T47D (cell line): ENCODE data around the gene CLPTM1.
"Not testable (repeated sequence)": the region's sequence is repeated elsewhere in the genome, so short reads cannot be mapped to it uniquely, and the experiment has no call there.

ENCODE experiments used
- DNase-seq, 2 experiments: peaks; one replicate each; pipeline versions ENCODE4 v3.0.0 to v3.0.0-alpha.2; 2011 to 2012; ENCODE audit warnings: low read depth in 1 of 2, low spot score in 1 of 2
- JUND ChIP-seq: IDR thresholded peaks from 2 replicates; pipeline ENCODE4 v1.6.1; 2012; ENCODE audit warnings: low read depth
- in situ Hi-C: cut with HindIII; loops from 2 replicates; pipeline ENCODE4 v1.10.0; 2016; ENCODE audit warnings: low sequenced_read_pairs, low pct_unique_long_range_greater_than_20kb

CLPTM1 gene

DNA sequence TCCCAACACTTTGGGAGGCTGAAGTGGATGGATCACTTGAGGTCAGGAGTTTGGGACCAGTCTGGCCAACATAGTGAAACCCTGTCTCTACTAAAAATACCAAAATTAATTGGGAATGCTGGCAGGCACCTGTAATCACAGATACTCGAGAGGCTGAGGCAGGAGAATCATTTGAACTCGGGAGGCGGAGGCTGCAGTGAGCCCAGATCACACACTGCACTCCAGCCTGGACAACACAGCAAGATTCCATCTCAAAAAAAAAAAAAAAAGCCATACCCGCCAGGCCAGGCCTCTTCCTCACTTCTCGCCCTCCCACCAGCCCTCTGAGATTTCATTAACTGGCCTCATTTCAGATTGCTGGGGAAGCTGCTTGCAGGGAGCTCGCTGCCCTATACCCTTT, 38.3 kb downstream of the CLPTM1 start:
- DNase-seq = no peak
- in situ Hi-C loops = no loop called here
- TF ChIP-seq JUND = no peak

DNA sequence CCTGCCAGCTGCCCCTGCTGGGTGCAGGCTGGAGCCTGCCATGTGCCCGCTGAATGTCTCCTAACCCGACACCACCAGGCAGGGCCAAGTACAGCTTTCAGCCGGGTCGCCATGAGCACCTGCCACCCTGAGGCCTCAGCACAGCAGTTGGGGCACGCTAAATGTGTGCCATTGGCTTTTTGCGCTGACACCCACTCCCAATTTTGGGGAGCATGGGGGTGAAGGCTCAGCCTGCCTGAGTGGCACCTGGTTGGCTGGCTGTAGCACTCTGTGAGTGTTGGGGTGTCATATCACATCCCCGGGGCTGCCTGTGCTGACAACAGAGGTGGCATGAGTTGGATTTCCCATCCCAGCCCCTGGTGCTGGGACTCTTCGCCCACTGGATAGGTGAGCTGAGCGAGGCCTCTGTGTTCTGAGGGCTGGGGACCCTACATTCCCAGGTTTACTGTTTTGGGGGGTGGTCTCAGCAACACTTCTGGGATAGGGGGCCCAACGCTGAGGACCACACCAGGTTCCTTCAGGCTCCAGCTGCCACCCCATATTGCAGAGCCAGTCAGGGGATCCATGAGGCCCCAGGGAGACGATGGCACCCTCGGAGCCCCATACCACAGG, 38.9 kb downstream of the CLPTM1 start:
- no peak for DNase-seq
- in situ Hi-C loops = no loop called here
- no peak for TF ChIP-seq JUND

DNA sequence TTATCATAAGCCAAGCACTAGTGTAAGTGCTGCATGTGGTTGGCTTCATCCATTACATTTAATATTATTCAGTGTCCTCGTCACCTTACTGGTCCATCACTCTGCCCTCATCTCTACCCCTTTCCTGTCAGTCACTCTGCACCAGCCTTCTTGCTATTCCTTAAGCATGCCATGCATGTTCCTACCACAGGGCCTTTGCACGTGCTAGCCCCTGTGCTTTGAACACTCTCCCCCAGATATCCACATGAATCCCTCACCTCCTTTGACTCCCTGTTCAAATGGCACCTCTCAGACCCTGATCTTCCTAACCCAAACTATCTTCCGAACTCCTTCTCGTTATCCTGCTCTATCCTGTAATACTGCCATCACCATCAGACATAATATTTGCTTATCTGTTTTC, 42.8 kb downstream of the CLPTM1 start:
- in situ Hi-C loops = no loop called here
- DNase-seq = no peak
- TF ChIP-seq JUND = no peak

DNA sequence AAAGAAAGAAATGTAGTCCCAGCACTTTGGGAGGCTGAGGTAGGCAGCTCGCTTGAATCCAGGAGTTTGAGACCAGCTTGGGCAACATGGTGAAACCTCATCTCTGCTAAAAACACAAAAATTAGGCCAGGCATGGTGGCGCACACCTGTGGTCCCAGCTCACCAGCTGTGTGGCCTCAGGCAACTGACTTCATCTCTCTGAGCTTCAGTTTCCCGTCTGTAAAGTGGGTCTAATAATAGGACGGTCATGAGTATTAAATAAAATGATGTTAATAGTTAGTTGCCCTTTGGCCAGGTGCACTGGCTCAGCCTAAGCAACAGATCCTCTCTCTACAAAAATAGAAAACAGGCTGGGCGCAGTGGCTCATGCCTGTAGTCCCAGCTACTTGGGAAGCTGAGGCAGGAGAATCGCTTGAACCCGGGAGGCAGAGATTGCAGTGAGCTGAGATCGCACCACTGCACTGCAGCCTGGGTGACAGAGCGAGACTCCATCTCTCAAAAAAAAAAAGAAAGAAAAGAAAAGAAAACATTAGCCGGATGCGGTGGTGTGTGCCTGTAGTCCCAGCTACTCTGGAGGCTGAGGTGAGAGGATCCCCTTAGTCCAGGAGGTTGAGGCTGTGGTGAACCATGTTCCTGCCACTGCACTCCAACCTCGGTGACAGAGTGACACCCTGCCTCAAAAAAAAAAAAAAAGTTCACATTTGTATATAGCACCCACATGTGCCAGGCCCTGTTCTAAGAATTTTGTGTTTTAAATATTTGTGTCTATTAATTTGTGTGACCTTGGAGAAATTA, 44.1 kb downstream of the CLPTM1 start:
- in situ Hi-C loops, DNase-seq: not testable (repeated sequence)

DNA sequence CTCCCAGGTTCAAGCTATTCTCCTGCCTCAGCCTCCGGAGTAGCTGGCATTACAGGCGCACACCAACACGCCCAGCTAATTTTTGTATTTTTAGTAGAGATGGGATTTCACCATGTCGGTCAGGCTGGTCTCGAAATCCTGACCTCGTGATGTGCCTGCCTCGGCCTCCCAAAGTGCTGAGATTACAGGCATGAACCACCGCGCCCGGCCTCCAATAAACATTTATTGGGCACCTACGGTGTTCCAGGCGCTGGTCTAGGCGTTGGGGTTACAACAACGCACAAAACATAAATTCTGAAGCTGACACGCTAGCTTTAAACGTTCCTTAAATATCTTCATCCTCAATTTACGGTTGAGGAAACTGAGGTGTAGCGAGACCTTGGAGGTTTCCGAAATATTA, 45.5 kb downstream of the CLPTM1 start:
- DNase-seq, in situ Hi-C loops: not testable (repeated sequence)

DNA sequence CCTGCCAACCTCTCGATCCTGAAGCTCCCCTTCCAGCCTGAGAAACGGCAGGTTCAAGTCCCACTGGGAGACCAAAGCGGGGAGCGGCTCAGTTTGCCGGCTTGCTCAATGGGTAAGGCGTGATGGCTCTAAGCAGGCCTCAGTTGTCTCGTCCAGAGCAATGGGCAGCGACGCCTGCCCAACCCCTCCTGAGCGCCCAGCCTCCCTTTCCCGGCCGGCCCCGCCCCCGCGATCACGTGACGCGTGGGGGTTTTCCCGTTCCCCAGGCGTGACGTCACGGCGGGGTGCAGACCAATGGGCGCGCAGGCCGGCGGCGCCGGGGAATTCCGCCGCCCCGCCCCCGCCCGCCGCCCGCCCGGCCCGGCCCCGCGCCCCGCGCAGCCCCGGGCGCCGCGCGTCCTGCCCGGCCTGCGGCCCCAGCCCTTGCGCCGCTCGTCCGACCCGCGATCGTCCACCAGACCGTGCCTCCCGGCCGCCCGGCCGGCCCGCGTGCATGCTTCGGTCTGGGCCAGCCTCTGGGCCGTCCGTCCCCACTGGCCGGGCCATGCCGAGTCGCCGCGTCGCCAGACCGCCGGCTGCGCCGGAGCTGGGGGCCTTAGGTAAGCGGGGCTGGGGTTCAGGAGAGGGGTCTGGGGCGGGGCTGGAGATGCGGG, 46.0 kb downstream of the CLPTM1 start, which contains the start of gene RELB:
RELB (plus strand) TSS at position 378 of the 653 bp plus-strand sequence; CDS start at position 494, 116 bp downstream.
- DNase-seq = peak; percentile 91 to 94
- in situ Hi-C loops = no loop called here
- TF ChIP-seq JUND = no peak

DNA sequence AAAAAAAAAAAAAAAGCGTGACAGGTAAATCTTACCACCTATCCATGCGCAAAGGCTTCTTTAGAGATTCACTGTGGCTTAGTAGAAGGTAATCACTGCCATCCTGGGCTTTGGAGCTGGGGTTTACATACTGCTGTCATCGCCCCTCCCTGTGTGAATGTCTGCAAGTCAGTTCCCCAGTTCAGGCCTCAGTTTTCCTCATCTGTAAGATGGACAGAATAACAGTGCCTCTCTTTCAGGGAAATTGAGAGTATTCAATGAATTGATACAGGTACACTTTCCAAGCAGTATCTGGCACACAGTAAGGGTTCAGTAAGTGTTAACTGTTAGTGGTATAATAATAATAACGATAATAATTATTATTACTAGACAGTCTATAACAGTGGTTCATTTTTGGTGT, 48.3 kb downstream of the CLPTM1 start:
- DNase-seq = no peak
- in situ Hi-C loops = no loop called here
- TF ChIP-seq JUND = no peak

DNA sequence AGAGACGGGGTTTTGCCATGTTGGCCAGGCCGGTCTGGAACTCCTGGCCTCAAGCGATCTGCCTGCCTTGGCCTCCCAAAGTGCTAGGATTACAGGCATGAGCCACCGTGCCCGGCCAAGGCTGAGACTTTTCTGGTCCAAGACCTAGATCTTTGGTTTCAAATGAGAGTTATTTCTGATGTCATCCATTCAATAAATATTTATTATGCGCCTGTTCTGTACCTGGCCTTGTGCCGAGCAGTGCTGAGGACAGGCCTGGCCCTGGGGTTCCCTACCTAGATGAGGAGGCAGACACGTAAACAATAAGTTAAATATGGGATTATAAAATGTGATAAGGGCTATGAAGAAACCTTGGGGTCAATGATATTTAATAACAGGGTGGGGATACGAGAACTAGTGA, 50.6 kb downstream of the CLPTM1 start:
- TF ChIP-seq JUND = no peak
- in situ Hi-C loops = no loop called here
- no peak for DNase-seq

DNA sequence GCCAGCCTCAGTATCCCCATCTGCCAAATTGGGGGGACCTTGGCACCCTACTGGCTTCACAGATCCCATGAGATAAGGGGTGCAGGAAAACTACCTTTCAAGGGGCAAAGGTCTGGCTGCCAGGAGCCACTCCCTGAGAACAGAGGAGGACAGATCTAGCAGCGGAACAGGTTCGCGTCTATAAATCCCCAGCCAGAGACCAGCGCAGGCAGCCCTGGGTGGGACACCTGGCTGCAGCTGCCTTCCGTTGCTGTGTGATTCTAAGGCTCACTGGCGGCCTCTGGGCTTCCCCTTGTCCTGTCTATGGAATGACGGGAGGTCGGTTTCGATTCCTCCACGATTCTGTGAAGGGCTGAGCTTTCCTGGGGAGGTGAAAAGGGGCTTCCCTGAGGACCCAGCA, 53.4 kb downstream of the CLPTM1 start:
- in situ Hi-C loops = no loop called here
- no peak for DNase-seq

DNA sequence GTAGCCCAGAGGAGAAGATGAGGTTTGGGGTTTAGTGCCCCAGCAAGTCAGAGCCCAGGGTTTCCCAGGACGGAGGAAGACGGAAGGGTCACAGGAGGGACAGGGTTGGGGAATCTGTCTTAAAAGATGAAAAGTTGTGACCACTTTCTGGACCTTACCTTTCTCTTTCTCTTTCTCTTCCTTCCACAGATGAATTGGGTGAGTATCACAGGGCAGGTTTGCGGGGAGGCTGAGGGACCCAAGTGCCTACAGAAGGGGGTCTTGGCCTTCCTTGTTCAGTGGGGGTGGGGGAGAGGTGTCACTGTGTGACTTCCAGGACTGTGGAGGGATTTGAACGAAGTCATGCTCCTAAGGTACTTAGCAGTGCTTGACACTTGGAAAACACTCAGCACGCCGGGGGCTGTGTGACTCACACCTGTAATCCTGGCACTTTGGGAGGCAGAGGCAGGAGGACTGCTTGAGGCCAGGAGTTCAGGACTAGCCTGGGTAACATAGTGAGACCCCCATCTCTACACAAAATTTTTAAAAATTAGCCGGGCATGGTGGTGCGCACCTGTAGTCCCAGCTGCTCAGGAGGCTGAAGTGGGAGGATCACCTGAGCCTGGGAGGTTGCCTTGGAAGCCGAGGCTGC, 54.6 kb downstream of the CLPTM1 start:
- no peak for TF ChIP-seq JUND
- DNase-seq = no peak
- in situ Hi-C loops = no loop called here

More for the DNA sequence above, 53.4 kb downstream of the CLPTM1 start:
- no peak for TF ChIP-seq JUND

DNA sequence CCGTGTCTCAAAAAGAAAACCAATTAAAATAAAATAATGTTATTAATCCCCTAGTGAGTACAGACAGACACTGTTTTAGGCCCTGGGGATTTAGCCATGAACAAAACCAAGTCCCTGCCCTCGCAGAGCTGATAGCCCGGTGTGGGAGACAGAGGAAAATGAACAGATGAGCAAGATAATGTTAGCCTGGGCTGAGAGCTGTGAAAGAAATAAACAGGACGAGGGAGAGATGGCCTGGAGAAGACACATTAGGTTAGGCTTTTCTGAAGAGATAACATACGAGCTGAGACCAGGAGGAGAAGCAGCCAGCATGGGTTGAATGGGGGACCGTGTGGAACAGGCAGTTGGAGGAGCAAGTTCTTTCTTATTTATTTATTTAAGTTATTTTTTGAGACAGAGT, 55.1 kb downstream of the CLPTM1 start:
- no peak for TF ChIP-seq JUND
- in situ Hi-C loops = no loop called here
- DNase-seq = no peak

DNA sequence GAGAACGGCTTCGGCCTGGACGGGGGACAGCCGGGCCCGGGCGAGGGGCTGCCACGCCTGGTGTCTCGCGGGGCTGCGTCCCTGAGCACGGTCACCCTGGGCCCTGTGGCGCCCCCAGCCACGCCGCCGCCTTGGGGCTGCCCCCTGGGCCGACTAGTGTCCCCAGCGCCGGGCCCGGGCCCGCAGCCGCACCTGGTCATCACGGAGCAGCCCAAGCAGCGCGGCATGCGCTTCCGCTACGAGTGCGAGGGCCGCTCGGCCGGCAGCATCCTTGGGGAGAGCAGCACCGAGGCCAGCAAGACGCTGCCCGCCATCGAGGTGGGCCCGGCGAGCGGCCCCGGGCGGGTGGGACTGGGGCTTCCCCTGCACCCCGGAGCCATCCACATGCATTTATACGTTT, 56.8 kb downstream of the CLPTM1 start:
- no peak for TF ChIP-seq JUND
- no peak for DNase-seq
- in situ Hi-C loops = no loop called here
